Endodermal cell (in vitro differentiated cells): ENCODE results near the gene IGSF5. TPM values are rescaled to one million over a fixed set of nuclear protein-coding genes. Genes with fewer than 3 reads are reported as not detected.

Experiments
- DNase-seq: peaks from one replicate; pipeline ENCODE4 v3.0.0-alpha.2; 2017
- H3K27ac ChIP-seq: 2 replicates; pipeline ENCODE4 v1.5.1; 2013; ENCODE audit warnings: mild to moderate bottlenecking, low read depth, low read length, moderate library complexity
- H3K27me3 ChIP-seq: 2 replicates; pipeline ENCODE4 v1.6.1; 2013; ENCODE audit warnings: mild to moderate bottlenecking, low read length, moderate library complexity; ENCODE audit not compliant: insufficient read depth, control insufficient read depth, poor library complexity, severe bottlenecking
- H3K36me3 ChIP-seq: 2 replicates; pipeline ENCODE4 v1.7.0; 2013; ENCODE audit warnings: mild to moderate bottlenecking, low read length, moderate library complexity; ENCODE audit not compliant: control insufficient read depth, insufficient read depth
- H3K4me1 ChIP-seq: one replicate; pipeline ENCODE4 v1.7.0; 2013; ENCODE audit warnings: low read length; ENCODE audit not compliant: control insufficient read depth, insufficient read depth
- H3K4me3 ChIP-seq: 2 replicates; pipeline ENCODE4 v1.5.1; 2013; ENCODE audit warnings: mild to moderate bottlenecking, low read length, moderate library complexity
- H3K9ac ChIP-seq: 2 replicates; pipeline ENCODE4 v1.6.1; 2013; ENCODE audit warnings: mild to moderate bottlenecking, low read length, moderate library complexity; ENCODE audit not compliant: poor library complexity, severe bottlenecking; ENCODE audit errors: extremely low read depth
- H3K9me3 ChIP-seq: 2 replicates; pipeline ENCODE4 v1.6.1; 2013; ENCODE audit warnings: mild to moderate bottlenecking, low read length, moderate library complexity; ENCODE audit not compliant: control insufficient read depth
- H3K27ac Mint-ChIP-seq: 2 replicates; pipeline ENCODE4 v1.8.0; 2020; ENCODE audit warnings: mixed read lengths
- H3K27me3 Mint-ChIP-seq: 2 replicates; pipeline ENCODE4 v1.8.0; 2021; ENCODE audit warnings: mild to moderate bottlenecking, mixed read lengths; ENCODE audit not compliant: insufficient read depth
- H3K36me3 Mint-ChIP-seq: 2 replicates; pipeline ENCODE4 v1.8.0; 2020; ENCODE audit warnings: low read depth, mixed read lengths
- H3K4me1 Mint-ChIP-seq: 2 replicates; pipeline ENCODE4 v1.8.0; 2020; ENCODE audit warnings: mixed read lengths
- H3K4me3 Mint-ChIP-seq: 2 replicates; pipeline ENCODE4 v1.8.0; 2020; ENCODE audit warnings: mild to moderate bottlenecking, moderate library complexity, mixed read lengths
- H3K9me3 Mint-ChIP-seq: 2 replicates; pipeline ENCODE4 v1.8.0; 2020; ENCODE audit warnings: mild to moderate bottlenecking, mixed read lengths
- CTCF ChIP-seq: fragments of 200-600 bp; sonication (generic); conservative IDR thresholded peaks from 2 replicates; pipeline ENCODE4 v1.5.0; 2021; ENCODE audit warnings: antibody characterized with exemption, mild to moderate bottlenecking
- WGBS, 2 experiments: methylation state at CpG; one replicate each; pipeline versions ENCODE4 v1.1.5 to v1.1.7; 2013; ENCODE audit warnings: missing lambda C conversion rate in 2 of 2, mixed read lengths in 1 of 2; ENCODE audit not compliant: insufficient coverage in 1 of 2, insufficient read length in 1 of 2; 5-methylcytosine and 5-hydroxymethylcytosine counted together
- total RNA-seq, 2 donors: library from RNA; stranded (reverse); fragmentation: NEBNext Ultra II Directional in 1 of 2; extraction: Animal tissue kit (Norgen Biotek cat#: 25700) in 1 of 2; gene quantifications; 2 replicates in 1 of 2; 3 replicates in 1 of 2; pipeline ENCODE4 v1.2.1, GENCODE V29; 2021

Gene IGSF5
- total RNA-seq, 2 donors from 2014 or later: 0.77 to 0.81 TPM

GRCh38 chr21:39805983-39806382 lies 61.0 kb downstream of the IGSF5 start:
- Mint-ChIP-seq H3K4me1 (no peaks in the 10 kb centered on the region), H3K9me3 (peaks cover 2% of the 10 kb centered on the region), H3K27ac (no peak overlapping the region), H3K4me3 (no peak overlapping the region), H3K27me3 (no peaks in the 10 kb centered on the region), H3K36me3 (no peaks in the 10 kb centered on the region)
- Histone ChIP-seq H3K9me3 (no peaks in the 10 kb centered on the region), H3K36me3 (no peaks in the 10 kb centered on the region), H3K27ac (no peak overlapping the region), H3K27me3 (no peaks in the 10 kb centered on the region), H3K9ac (no peak overlapping the region), H3K4me1 (no peaks in the 10 kb centered on the region), H3K4me3 (no peak overlapping the region)
- no peak for TF ChIP-seq CTCF
- DNase-seq: no peak
- no CpG with 5 or more reads among the region's 1 CpG for WGBS, 2 experiments

DNA sequence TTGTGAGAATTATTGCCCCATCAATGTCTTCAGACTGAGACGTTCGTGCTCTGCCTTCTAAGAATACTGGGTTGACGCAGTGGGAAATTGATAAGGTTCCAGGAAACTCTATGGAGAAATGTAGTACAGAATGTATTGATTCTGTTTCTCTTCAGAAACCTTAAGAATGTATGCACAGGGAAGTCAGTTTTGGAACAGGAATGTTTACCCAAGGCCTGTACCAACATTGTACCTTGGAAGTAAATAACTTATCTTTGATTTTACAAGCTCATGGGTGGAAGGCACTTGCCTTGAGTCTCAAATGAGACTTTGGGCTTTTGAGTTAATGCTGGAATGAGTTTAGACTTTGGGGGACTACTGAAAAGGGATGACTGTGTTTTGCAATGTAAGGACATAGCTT lies 62.8 kb downstream of the IGSF5 start:
- 92 to 100% methylated on average over 1 to 3 of the region's 3 CpGs for WGBS, 2 experiments
- H3K4me3 ChIP-seq: no peak overlapping the region
- no peaks in the 10 kb centered on the region for H3K27me3 Mint-ChIP-seq
- no peaks in the 10 kb centered on the region for H3K36me3 Mint-ChIP-seq
- peaks cover 5% of the 10 kb centered on the region for H3K9me3 Mint-ChIP-seq
- TF ChIP-seq CTCF: no peak
- H3K27ac ChIP-seq: no peak overlapping the region
- no peaks in the 10 kb centered on the region for H3K36me3 ChIP-seq
- no peaks in the 10 kb centered on the region for H3K4me1 ChIP-seq
- no peaks in the 10 kb centered on the region for H3K9me3 ChIP-seq
- no peak overlapping the region for H3K4me3 Mint-ChIP-seq
- no peak for DNase-seq
- H3K27ac Mint-ChIP-seq: no peak overlapping the region
- no peaks in the 10 kb centered on the region for H3K27me3 ChIP-seq
- no peaks in the 10 kb centered on the region for H3K4me1 Mint-ChIP-seq
- no peak overlapping the region for H3K9ac ChIP-seq

DNA sequence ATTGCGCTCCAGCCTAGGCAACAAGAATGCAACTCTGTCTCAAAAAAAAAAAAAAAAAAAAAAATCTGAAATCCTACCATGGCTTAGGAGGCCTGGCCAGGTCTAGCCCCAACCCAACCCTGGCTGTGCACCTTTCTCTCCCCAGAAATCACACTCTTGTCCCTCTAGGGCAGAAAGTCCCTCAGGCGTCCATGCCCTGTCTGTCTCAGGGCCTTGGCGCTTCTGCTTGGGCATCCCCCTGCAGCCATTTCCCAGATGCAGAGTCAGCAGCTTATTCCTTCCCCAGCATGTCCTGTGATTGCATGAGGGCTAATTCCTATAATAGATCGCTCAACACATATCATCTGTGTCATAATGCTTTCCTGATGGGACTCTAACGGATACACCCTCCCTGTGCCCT lies 65.0 kb downstream of the IGSF5 start:
- Histone ChIP-seq H3K9me3 (no peaks in the 10 kb centered on the region), H3K27ac (no peak overlapping the region), H3K36me3 (no peaks in the 10 kb centered on the region), H3K9ac (no peak overlapping the region), H3K4me1 (no peaks in the 10 kb centered on the region), H3K4me3 (no peak overlapping the region), H3K27me3 (no peaks in the 10 kb centered on the region)
- no peak for DNase-seq
- no peak overlapping the region for H3K4me3 Mint-ChIP-seq
- no peaks in the 10 kb centered on the region for H3K4me1 Mint-ChIP-seq
- no peak for TF ChIP-seq CTCF
- no peak overlapping the region for H3K27ac Mint-ChIP-seq
- no peaks in the 10 kb centered on the region for H3K36me3 Mint-ChIP-seq
- WGBS, 2 experiments: 96 to 100% methylated on average over 2 to 5 of the region's 5 CpGs
- H3K27me3 Mint-ChIP-seq: no peaks in the 10 kb centered on the region
- peaks cover 5% of the 10 kb centered on the region for H3K9me3 Mint-ChIP-seq
